PC-9 (cell line): ENCODE measurements around the gene JDP2. TPM values are rescaled to one million over a fixed set of nuclear protein-coding genes. Genes with fewer than 3 reads are reported as not detected.
A peak's percentile ranks its signal among the peaks of the same experiment; 100 is the strongest.

Source experiments
- BruUV-seq: library from RNA; stranded (reverse); fragments of 400-500 nt; replicated peaks from 2 replicates; lab custom pipeline; 2021; lab: Mats Ljungman, UMichigan
- CTCF ChIA-PET: fragments of 300-600 bp; sonication (Branson Sonifier 250); formaldehyde crosslinking; loops from one replicate; lab custom pipeline; 2022; ENCODE audit warnings: antibody characterized with exemption; lab: Charles Lee
- POLR2A ChIA-PET: fragments of 300-600 bp; sonication (Branson Sonifier 250); formaldehyde crosslinking; loops from one replicate; lab custom pipeline; 2022; ENCODE audit warnings: antibody characterized with exemption; ENCODE audit not compliant: unreplicated experiment; lab: Charles Lee
- DNase-seq, 2 experiments: peaks; one replicate each; pipeline versions ENCODE4 v3.0.0 to v3.0.0-alpha.2; 2015 to 2022; ENCODE audit warnings: mixed read lengths in 1 of 2
- H2AFZ ChIP-seq: fragments of 200-600 bp; sonication (generic); 2 replicates; pipeline ENCODE4 v1.8.1; 2017; ENCODE audit warnings: antibody characterized with exemption
- H3F3A ChIP-seq: fragments of 200-600 bp; sonication (generic); 2 replicates; pipeline ENCODE4 v1.8.1; 2017; ENCODE audit warnings: antibody characterized with exemption, mild to moderate bottlenecking, low read depth; ENCODE audit not compliant: insufficient read depth
- H3K27ac ChIP-seq: fragments of 200-600 bp; sonication (generic); 2 replicates; pipeline ENCODE4 v1.6.1; 2016; ENCODE audit warnings: mixed run types
- H3K27me3 ChIP-seq: fragments of 200-600 bp; sonication (generic); 2 replicates; pipeline ENCODE4 v1.6.1; 2016; ENCODE audit warnings: low read depth, mixed run types; ENCODE audit not compliant: insufficient read depth
- H3K36me3 ChIP-seq: fragments of 200-600 bp; sonication (generic); 2 replicates; pipeline ENCODE4 v1.6.1; 2016; ENCODE audit warnings: low read depth, mixed run types
- H3K4me1 ChIP-seq: fragments of 200-600 bp; sonication (generic); replicated peaks from 2 replicates; pipeline ENCODE4 v1.6.1; 2016; ENCODE audit warnings: mixed run types; ENCODE audit not compliant: insufficient read depth
- H3K4me2 ChIP-seq: fragments of 200-600 bp; sonication (generic); 2 replicates; pipeline ENCODE4 v1.6.1; 2017; ENCODE audit warnings: mixed run types
- H3K4me3 ChIP-seq: fragments of 200-600 bp; sonication (generic); 2 replicates; pipeline ENCODE4 v1.6.1; 2016; ENCODE audit warnings: mixed run types
- H3K79me2 ChIP-seq: fragments of 200-600 bp; sonication (generic); 2 replicates; pipeline ENCODE4 v1.6.1; 2017; ENCODE audit warnings: low read depth, mixed run types
- H3K9me2 ChIP-seq: fragments of 200-600 bp; sonication (generic); 2 replicates; pipeline ENCODE4 v1.8.1; 2017; ENCODE audit warnings: mild to moderate bottlenecking; ENCODE audit not compliant: insufficient read depth
- H3K9me3 ChIP-seq: fragments of 200-600 bp; sonication (generic); 2 replicates; pipeline ENCODE4 v1.8.1; 2016; ENCODE audit warnings: low read depth; ENCODE audit not compliant: insufficient read depth
- H4K20me1 ChIP-seq: fragments of 200-600 bp; sonication (generic); 2 replicates; pipeline ENCODE4 v1.8.1; 2017; ENCODE audit not compliant: insufficient read depth
- CTCF ChIP-seq: fragments of 200-600 bp; sonication (generic); conservative IDR thresholded peaks from 2 replicates; pipeline ENCODE4 v1.6.1; 2017; ENCODE audit warnings: mixed run types, antibody characterized with exemption, mild to moderate bottlenecking, moderate library complexity
- EZH2 ChIP-seq: fragments of 200-600 bp; sonication (generic); IDR thresholded peaks from 2 replicates; pipeline ENCODE4 v1.8.0; 2017; ENCODE audit warnings: antibody characterized with exemption, low read depth
- intact Hi-C: fragments of 100-400 bp; cut with micrococcal nuclease; formaldehyde crosslinking; loops from one replicate; pipeline ENCODE4 v1.10.0; 2022; ENCODE audit not compliant: unreplicated experiment
- total RNA-seq: library from RNA; stranded (reverse); gene quantifications from 2 replicates; pipeline ENCODE4 v1.2.3, GENCODE V29; 2021

The JDP2 gene
- total RNA-seq, 1 experiment from 2014 or later, result 186 TPM

GRCh38 chr14:75459791-75460190 is 32.0 kb downstream of the JDP2 start:
- no peaks in the 10 kb centered on the region for H4K20me1 ChIP-seq
- intact Hi-C loops, result loop anchor here (1.0 to 10.0 kb wide), 13 partner anchors 9 to 1455 kb away; partner anchors contain the start of genes DLST and TMED10
- POLR2A ChIA-PET, result interaction anchor here (0.5 to 1.0 kb wide), 7 partner anchors 31 to 1498 kb away, joined by 3 to 17 read pairs (median 5); no protein-coding TSS in a partner anchor
- CTCF ChIA-PET, result interaction anchor here (0.7 to 1.9 kb wide), 5 partner anchors 19 to 150 kb away, joined by 3 to 10 read pairs (median 3); no protein-coding TSS in a partner anchor
- H3K4me3 ChIP-seq, result peak overlapping the region; percentile 27; the same call in 1 of the 2 replicates
- H3K27ac ChIP-seq, result peak overlapping the region; percentile 94
- TF ChIP-seq CTCF (no peak), EZH2 (no peak)
- peaks cover 46% of the 10 kb centered on the region for H3F3A ChIP-seq
- peaks cover 89% of the 10 kb centered on the region for H3K79me2 ChIP-seq
- BruUV-seq, result TSS peak; percentile 99
- peak overlapping the region; percentile 80 for H3K4me2 ChIP-seq
- peaks cover 78% of the 10 kb centered on the region for H3K4me1 ChIP-seq
- H3K27me3 ChIP-seq, result no peaks in the 10 kb centered on the region
- no peaks in the 10 kb centered on the region for H3K9me3 ChIP-seq
- no peaks in the 10 kb centered on the region for H3K9me2 ChIP-seq
- H3K36me3 ChIP-seq, result peaks cover 36% of the 10 kb centered on the region
- DNase-seq, result no peak
- H2AFZ ChIP-seq, result no peak overlapping the region

GRCh38 chr14:75460394-75460793 is 32.6 kb downstream of the JDP2 start:
- H2AFZ ChIP-seq, result no peak overlapping the region
- peak overlapping the region; percentile 94 for H3K27ac ChIP-seq
- H3K4me2 ChIP-seq, result peak overlapping the region; percentile 80
- no TSS peak for BruUV-seq
- H3K4me3 ChIP-seq, result peak overlapping the region; percentile 48
- peaks cover 72% of the 10 kb centered on the region for H3K4me1 ChIP-seq
- no peaks in the 10 kb centered on the region for H3K9me3 ChIP-seq
- no peaks in the 10 kb centered on the region for H3K9me2 ChIP-seq
- ChIA-PET POLR2A (no interaction called here), CTCF (no interaction called here)
- peaks cover 89% of the 10 kb centered on the region for H3K79me2 ChIP-seq
- peak; percentile 97 to 98 for DNase-seq
- no peaks in the 10 kb centered on the region for H4K20me1 ChIP-seq
- intact Hi-C loops, result no loop called here
- peaks cover 36% of the 10 kb centered on the region for H3K36me3 ChIP-seq
- no peaks in the 10 kb centered on the region for H3K27me3 ChIP-seq
- peaks cover 46% of the 10 kb centered on the region for H3F3A ChIP-seq
- TF ChIP-seq EZH2 (no peak), CTCF (no peak)

GRCh38 chr14:75461303-75461702 is 33.5 kb downstream of the JDP2 start:
- intact Hi-C loops, result no loop called here
- H3K79me2 ChIP-seq, result peaks cover 85% of the 10 kb centered on the region
- H3K36me3 ChIP-seq, result peaks cover 43% of the 10 kb centered on the region
- H3K4me1 ChIP-seq, result peaks cover 63% of the 10 kb centered on the region
- peaks cover 44% of the 10 kb centered on the region for H3F3A ChIP-seq
- CTCF ChIA-PET, result interaction anchor here (0.6 kb wide), 2 partner anchors 21 to 109 kb away, joined by 3 read pairs; no protein-coding TSS in a partner anchor
- no peak overlapping the region for H3K4me3 ChIP-seq
- no peak for TF ChIP-seq EZH2
- TF ChIP-seq CTCF, result no peak
- H3K9me3 ChIP-seq, result no peaks in the 10 kb centered on the region
- no peaks in the 10 kb centered on the region for H3K27me3 ChIP-seq
- H3K4me2 ChIP-seq, result peak overlapping the region; percentile 80
- no peak for DNase-seq
- peak overlapping the region; percentile 94 for H3K27ac ChIP-seq
- POLR2A ChIA-PET, result interaction anchor here (0.6 kb wide), 1 partner anchor 151 kb away, joined by 4 read pairs; no protein-coding TSS in a partner anchor
- H3K9me2 ChIP-seq, result no peaks in the 10 kb centered on the region
- BruUV-seq, result no TSS peak
- H2AFZ ChIP-seq, result no peak overlapping the region
- no peaks in the 10 kb centered on the region for H4K20me1 ChIP-seq
